H9 (cell line): ENCODE results near the gene DENND1A. TPM values are rescaled to one million over a fixed set of nuclear protein-coding genes. Genes with fewer than 3 reads are reported as not detected.

ENCODE experiments used
- DNase-seq: peaks from one replicate; pipeline ENCODE4 v3.0.0-alpha.2; 2017
- H2AFZ ChIP-seq: one replicate; pipeline ENCODE4 v1.6.1; 2013; ENCODE audit warnings: mild to moderate bottlenecking, low read length, control low read depth, moderate library complexity
- H2AK5ac ChIP-seq: 2 replicates; pipeline ENCODE4 v1.6.1; 2013; ENCODE audit warnings: low read length, control low read depth, mixed read lengths; ENCODE audit not compliant: insufficient read length
- H2BK120ac ChIP-seq: one replicate; pipeline ENCODE4 v1.6.1; 2013; ENCODE audit warnings: low read depth, mild to moderate bottlenecking, low read length, control low read depth, inconsistent platforms; ENCODE audit not compliant: poor library complexity, severe bottlenecking
- H2BK12ac ChIP-seq: 2 replicates; pipeline ENCODE4 v1.6.1; 2013; ENCODE audit warnings: low read length, control low read depth, mixed read lengths, low read depth; ENCODE audit not compliant: insufficient read length
- H2BK15ac ChIP-seq: 2 replicates; pipeline ENCODE4 v1.6.1; 2013; ENCODE audit warnings: low read depth, low read length, control low read depth
- H2BK20ac ChIP-seq: one replicate; pipeline ENCODE4 v1.6.1; 2013; ENCODE audit warnings: low read depth, mild to moderate bottlenecking, low read length, control low read depth, inconsistent platforms; ENCODE audit not compliant: poor library complexity, severe bottlenecking
- H2BK5ac ChIP-seq: 2 replicates; pipeline ENCODE4 v1.6.1; 2013; ENCODE audit warnings: low read length, control low read depth, mixed read lengths; ENCODE audit not compliant: insufficient read length
- H3K14ac ChIP-seq: 2 replicates; pipeline ENCODE4 v1.6.1; 2013; ENCODE audit warnings: low read length, control low read depth; ENCODE audit not compliant: insufficient read depth
- H3K18ac ChIP-seq: 2 replicates; pipeline ENCODE4 v1.6.1; 2013; ENCODE audit warnings: low read depth, mild to moderate bottlenecking, mixed read lengths, low read length, control low read depth; ENCODE audit not compliant: insufficient read length
- H3K23ac ChIP-seq: 2 replicates; pipeline ENCODE4 v1.6.1; 2013; ENCODE audit warnings: low read length, control low read depth, mixed read lengths, low read depth; ENCODE audit not compliant: insufficient read length
- H3K23me2 ChIP-seq: 2 replicates; pipeline ENCODE4 v1.6.1; 2013; ENCODE audit warnings: low read depth, mild to moderate bottlenecking, mixed read lengths, low read length, control low read depth; ENCODE audit not compliant: insufficient read length, poor library complexity, severe bottlenecking
- H3K27ac ChIP-seq: 2 replicates; pipeline ENCODE4 v1.5.1; 2013; ENCODE audit warnings: low read length, control low read depth, mixed read lengths, low read depth; ENCODE audit not compliant: insufficient read length
- H3K27me3 ChIP-seq: 2 replicates; pipeline ENCODE4 v1.6.1; 2013; ENCODE audit warnings: low read length, control low read depth, inconsistent platforms; ENCODE audit not compliant: insufficient read depth
- H3K4ac ChIP-seq: 2 replicates; pipeline ENCODE4 v1.6.1; 2013; ENCODE audit warnings: low read depth, mild to moderate bottlenecking, control low read depth, inconsistent platforms, low read length, moderate library complexity
- H3K4me1 ChIP-seq: 2 replicates; pipeline ENCODE4 v1.6.1; 2013; ENCODE audit warnings: low read length, control low read depth, inconsistent platforms; ENCODE audit not compliant: insufficient read depth
- H3K4me2 ChIP-seq: 2 replicates; pipeline ENCODE4 v1.6.1; 2013; ENCODE audit warnings: low read length, control low read depth, mixed read lengths; ENCODE audit not compliant: insufficient read length, insufficient read depth
- H3K56ac ChIP-seq: 2 replicates; pipeline ENCODE4 v1.6.1; 2013; ENCODE audit warnings: low read depth, mild to moderate bottlenecking, mixed read lengths, low read length, control low read depth; ENCODE audit not compliant: insufficient read length
- H3K79me1 ChIP-seq: 2 replicates; pipeline ENCODE4 v1.6.1; 2013; ENCODE audit warnings: low read depth, mild to moderate bottlenecking, moderate library complexity, low read length, control low read depth, inconsistent platforms; ENCODE audit not compliant: insufficient read depth, poor library complexity, severe bottlenecking
- H3K79me2 ChIP-seq: 2 replicates; pipeline ENCODE4 v1.6.1; 2013; ENCODE audit warnings: low read length, control low read depth, inconsistent platforms; ENCODE audit not compliant: insufficient read depth
- H3K9ac ChIP-seq: 2 replicates; pipeline ENCODE4 v1.6.1; 2013; ENCODE audit warnings: low read length, control low read depth, mixed read lengths; ENCODE audit not compliant: insufficient read length; ENCODE audit errors: extremely low read depth
- H3K9me3 ChIP-seq: one replicate; pipeline ENCODE4 v1.6.1; 2013; ENCODE audit warnings: low read depth, low read length, inconsistent platforms; ENCODE audit not compliant: control insufficient read depth
- H3T11ph ChIP-seq: one replicate; pipeline ENCODE4 v1.6.1; 2013; ENCODE audit warnings: mild to moderate bottlenecking, low read length, control low read depth, inconsistent platforms
- H4K20me1 ChIP-seq: one replicate; pipeline ENCODE4 v1.6.1; 2013; ENCODE audit not compliant: control insufficient read depth, insufficient read length, insufficient read depth
- H4K5ac ChIP-seq: 2 replicates; pipeline ENCODE4 v1.6.1; 2013; ENCODE audit warnings: low read depth, mild to moderate bottlenecking, mixed read lengths, low read length, control low read depth; ENCODE audit not compliant: insufficient read length
- H4K8ac ChIP-seq: replicated peaks from 2 replicates; pipeline ENCODE4 v1.6.1; 2013; ENCODE audit warnings: low read length, control low read depth, mixed read lengths, low read depth; ENCODE audit not compliant: insufficient read length
- H4K91ac ChIP-seq: 2 replicates; pipeline ENCODE4 v1.6.1; 2013; ENCODE audit warnings: low read depth, mild to moderate bottlenecking, moderate library complexity, mixed read lengths, low read length, control low read depth; ENCODE audit not compliant: insufficient read length
- H3K27ac Mint-ChIP-seq, 3 experiments: 2 replicates in 2 of 3; 3 replicates in 1 of 3; pipeline ENCODE4 v1.8.0; 2020 to 2021; ENCODE audit warnings: mixed read lengths in 3 of 3, mild to moderate bottlenecking in 1 of 3, moderate library complexity in 1 of 3
- H3K27me3 Mint-ChIP-seq: 2 replicates; pipeline ENCODE4 v1.8.0; 2021; ENCODE audit warnings: low read depth, mild to moderate bottlenecking, moderate library complexity, mixed read lengths
- H3K36me3 Mint-ChIP-seq, 3 experiments: 2 replicates in 2 of 3; 3 replicates in 1 of 3; pipeline ENCODE4 v1.8.0; 2020 to 2021; ENCODE audit warnings: low read depth in 3 of 3, mixed read lengths in 3 of 3; ENCODE audit not compliant: insufficient read depth in 1 of 3
- H3K4me1 Mint-ChIP-seq, 2 experiments: 2 replicates each; pipeline ENCODE4 v1.8.0; 2020; ENCODE audit warnings: mixed read lengths in 2 of 2
- H3K4me3 Mint-ChIP-seq, 2 experiments: 2 replicates in 1 of 2; 3 replicates in 1 of 2; pipeline ENCODE4 v1.8.0; 2020 to 2021; ENCODE audit warnings: mild to moderate bottlenecking in 2 of 2, mixed read lengths in 2 of 2, moderate library complexity in 1 of 2
- H3K9me3 Mint-ChIP-seq, 2 experiments: 2 replicates in 1 of 2; 3 replicates in 1 of 2; pipeline ENCODE4 v1.8.0; 2020; ENCODE audit warnings: mild to moderate bottlenecking in 2 of 2, mixed read lengths in 2 of 2, moderate library complexity in 1 of 2
- WGBS: extraction: QIAGEN DNeasy Blood & Tissue Kit; methylation state at CpG from one replicate; pipeline ENCODE4 v1.1.7; 2013; ENCODE audit warnings: missing lambda C conversion rate, low lambda C conversion rate, mixed read lengths; ENCODE audit not compliant: insufficient read length; ENCODE audit errors: extremely low coverage; 5-methylcytosine and 5-hydroxymethylcytosine counted together
- total RNA-seq: library from RNA; stranded (reverse); gene quantifications from 2 replicates; pipeline ENCODE4 v1.2.1, GENCODE V29; 2021
- TF ChIP-seq, protein P1 (sequence below): fragments of 200-600 bp; sonication (generic); conservative IDR thresholded peaks from 3 replicates; pipeline ENCODE4 v1.8.0; 2021; ENCODE audit warnings: antibody characterized with exemption, mild to moderate bottlenecking

DENND1A gene
- total RNA-seq, 1 experiment from 2014 or later: 20.4 TPM

DNA sequence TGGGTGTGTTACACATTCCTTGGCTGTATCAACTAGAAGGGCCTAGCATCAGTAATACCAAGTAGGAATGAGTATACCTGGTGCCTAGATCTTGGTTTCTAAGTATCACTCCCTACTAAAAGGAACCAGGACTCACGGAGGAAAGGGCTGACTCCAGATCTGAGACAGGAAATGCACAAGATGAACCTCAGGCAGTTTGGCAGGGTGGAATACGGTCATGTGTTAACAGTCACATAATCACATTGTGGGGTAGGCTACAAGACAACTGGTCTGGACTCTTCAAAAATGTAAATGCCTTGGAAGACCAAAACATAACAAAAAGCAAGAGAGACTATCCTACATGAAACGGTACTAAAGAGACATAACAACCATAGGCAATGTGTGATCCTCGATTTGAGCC lies 415.2 kb downstream of the DENND1A start:
- no peak overlapping the region for H3K4me2 ChIP-seq
- no peak overlapping the region for H4K5ac ChIP-seq
- H3K9ac ChIP-seq: no peak overlapping the region
- no peak for DNase-seq
- no peak overlapping the region for H3K56ac ChIP-seq
- Mint-ChIP-seq H3K4me1 (peaks cover 2 to 12% of the 10 kb centered on the region in 2 experiments; a peak in 3 of 4 replicates), H3K27me3 (no peaks in the 10 kb centered on the region), H3K9me3 (no peaks in the 10 kb centered on the region; a peak in 1 of 5 replicates), H3K27ac (no peak overlapping the region), H3K4me3 (no peak overlapping the region), H3K36me3 (no peaks in the 10 kb centered on the region; a peak in 1 of 7 replicates)
- H3T11ph ChIP-seq: no peak overlapping the region
- no peak overlapping the region for H2BK120ac ChIP-seq
- H2BK12ac ChIP-seq: no peak overlapping the region
- no peak overlapping the region for H3K23ac ChIP-seq
- H2BK15ac ChIP-seq: no peak overlapping the region
- no peak overlapping the region for H3K27ac ChIP-seq
- H3K9me3 ChIP-seq: no peaks in the 10 kb centered on the region
- no peak overlapping the region for H2AFZ ChIP-seq
- no CpG with 5 or more reads among the region's 4 CpGs for WGBS
- no peaks in the 10 kb centered on the region for H3K23me2 ChIP-seq
- no peak overlapping the region for H4K8ac ChIP-seq
- H4K20me1 ChIP-seq: no peaks in the 10 kb centered on the region
- H3K4me1 ChIP-seq: no peaks in the 10 kb centered on the region
- H3K79me1 ChIP-seq: no peaks in the 10 kb centered on the region
- H3K4ac ChIP-seq: no peak overlapping the region
- TF ChIP-seq, protein P1, sequence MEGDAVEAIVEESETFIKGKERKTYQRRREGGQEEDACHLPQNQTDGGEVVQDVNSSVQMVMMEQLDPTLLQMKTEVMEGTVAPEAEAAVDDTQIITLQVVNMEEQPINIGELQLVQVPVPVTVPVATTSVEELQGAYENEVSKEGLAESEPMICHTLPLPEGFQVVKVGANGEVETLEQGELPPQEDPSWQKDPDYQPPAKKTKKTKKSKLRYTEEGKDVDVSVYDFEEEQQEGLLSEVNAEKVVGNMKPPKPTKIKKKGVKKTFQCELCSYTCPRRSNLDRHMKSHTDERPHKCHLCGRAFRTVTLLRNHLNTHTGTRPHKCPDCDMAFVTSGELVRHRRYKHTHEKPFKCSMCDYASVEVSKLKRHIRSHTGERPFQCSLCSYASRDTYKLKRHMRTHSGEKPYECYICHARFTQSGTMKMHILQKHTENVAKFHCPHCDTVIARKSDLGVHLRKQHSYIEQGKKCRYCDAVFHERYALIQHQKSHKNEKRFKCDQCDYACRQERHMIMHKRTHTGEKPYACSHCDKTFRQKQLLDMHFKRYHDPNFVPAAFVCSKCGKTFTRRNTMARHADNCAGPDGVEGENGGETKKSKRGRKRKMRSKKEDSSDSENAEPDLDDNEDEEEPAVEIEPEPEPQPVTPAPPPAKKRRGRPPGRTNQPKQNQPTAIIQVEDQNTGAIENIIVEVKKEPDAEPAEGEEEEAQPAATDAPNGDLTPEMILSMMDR: no peak
- H2BK5ac ChIP-seq: no peak overlapping the region
- no peak overlapping the region for H2BK20ac ChIP-seq
- H3K14ac ChIP-seq: no peak overlapping the region
- H3K79me2 ChIP-seq: no peaks in the 10 kb centered on the region
- H3K18ac ChIP-seq: no peak overlapping the region
- no peak overlapping the region for H4K91ac ChIP-seq
- H2AK5ac ChIP-seq: no peak overlapping the region
- no peaks in the 10 kb centered on the region for H3K27me3 ChIP-seq
